HG03196 (cell line): Measurements from ENCODE around the gene ITGB3.

Experiments
- ATAC-seq: cut with Tn5 transposase; IDR thresholded peaks from one replicate; pipeline ENCODE4 v1.9.1; 2021; ENCODE audit not compliant: unreplicated experiment

The ITGB3 gene

GRCh38 chr17:47325176-47325575, 71.5 kb downstream of the ITGB3 start:
- ATAC-seq: no peak

- ATAC-seq: no peak
Measured at GRCh38 chr17:47330548-47330947, 76.9 kb downstream of the ITGB3 start.

GRCh38 chr17:47332287-47332686, 78.7 kb downstream of the ITGB3 start:
- ATAC-seq: no peak

- ATAC-seq: no peak
Measured at GRCh38 chr17:47335101-47335936, 81.7 kb downstream of the ITGB3 start.

GRCh38 chr17:47338026-47338425, 84.4 kb downstream of the ITGB3 start:
- no peak for ATAC-seq

GRCh38 chr17:47352848-47353247, 99.2 kb downstream of the ITGB3 start:
- ATAC-seq: no peak

- no peak for ATAC-seq
Measured at GRCh38 chr17:47358652-47359051, 105.0 kb downstream of the ITGB3 start.
